GM13977 (cell line): ENCODE measurements around the gene AGAP1.

Experiments used
- DNase-seq: peaks from one replicate; pipeline ENCODE4 v3.0.0; 2012; ENCODE audit warnings: low spot score
- in situ Hi-C: fragments of 300-500 bp; cut with MboI; formaldehyde crosslinking; loops from one replicate; pipeline ENCODE4 v1.12.0; 2022; ENCODE audit warnings: low sequenced_read_pairs, low pct_unique_long_range_greater_than_20kb, mixed read lengths, inconsistent platforms; ENCODE audit not compliant: unreplicated experiment
- TF ChIP-seq, protein P1 (sequence below): IDR thresholded peaks from 2 replicates; pipeline ENCODE4 v1.5.1; 2012; ENCODE audit warnings: mild to moderate bottlenecking, control low read depth; ENCODE audit not compliant: insufficient read depth; ENCODE audit errors: extremely low read depth, missing control alignments

Gene AGAP1

DNA sequence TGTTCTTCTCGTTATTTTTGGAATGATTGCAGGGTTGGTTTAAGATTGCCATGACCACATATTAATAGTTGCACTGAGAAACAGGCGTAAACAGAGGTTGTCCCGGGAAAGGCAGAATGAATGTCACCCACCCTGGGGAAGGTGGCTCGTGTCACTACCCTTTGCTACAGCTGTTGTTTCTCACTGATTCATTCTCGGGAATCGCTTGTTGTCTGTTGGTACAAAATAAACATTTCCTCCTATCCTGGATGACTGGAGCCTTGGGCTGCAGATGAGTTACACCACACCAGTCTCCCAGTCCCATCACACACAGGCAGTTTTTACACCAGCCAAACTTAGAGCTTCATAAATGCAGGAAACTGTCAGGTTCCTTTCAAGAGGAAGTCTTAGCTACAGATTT, 457.6 kb downstream of the AGAP1 start:
- TF ChIP-seq, protein P1, sequence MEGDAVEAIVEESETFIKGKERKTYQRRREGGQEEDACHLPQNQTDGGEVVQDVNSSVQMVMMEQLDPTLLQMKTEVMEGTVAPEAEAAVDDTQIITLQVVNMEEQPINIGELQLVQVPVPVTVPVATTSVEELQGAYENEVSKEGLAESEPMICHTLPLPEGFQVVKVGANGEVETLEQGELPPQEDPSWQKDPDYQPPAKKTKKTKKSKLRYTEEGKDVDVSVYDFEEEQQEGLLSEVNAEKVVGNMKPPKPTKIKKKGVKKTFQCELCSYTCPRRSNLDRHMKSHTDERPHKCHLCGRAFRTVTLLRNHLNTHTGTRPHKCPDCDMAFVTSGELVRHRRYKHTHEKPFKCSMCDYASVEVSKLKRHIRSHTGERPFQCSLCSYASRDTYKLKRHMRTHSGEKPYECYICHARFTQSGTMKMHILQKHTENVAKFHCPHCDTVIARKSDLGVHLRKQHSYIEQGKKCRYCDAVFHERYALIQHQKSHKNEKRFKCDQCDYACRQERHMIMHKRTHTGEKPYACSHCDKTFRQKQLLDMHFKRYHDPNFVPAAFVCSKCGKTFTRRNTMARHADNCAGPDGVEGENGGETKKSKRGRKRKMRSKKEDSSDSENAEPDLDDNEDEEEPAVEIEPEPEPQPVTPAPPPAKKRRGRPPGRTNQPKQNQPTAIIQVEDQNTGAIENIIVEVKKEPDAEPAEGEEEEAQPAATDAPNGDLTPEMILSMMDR = no peak
- DNase-seq = no peak
- in situ Hi-C loops = no loop called here

- no peak for DNase-seq
- TF ChIP-seq, protein P1 = no peak
- in situ Hi-C loops = no loop called here
These were observed 458.1 kb downstream of the AGAP1 start for GRCh38 chr2:235951982-235952381.

DNA sequence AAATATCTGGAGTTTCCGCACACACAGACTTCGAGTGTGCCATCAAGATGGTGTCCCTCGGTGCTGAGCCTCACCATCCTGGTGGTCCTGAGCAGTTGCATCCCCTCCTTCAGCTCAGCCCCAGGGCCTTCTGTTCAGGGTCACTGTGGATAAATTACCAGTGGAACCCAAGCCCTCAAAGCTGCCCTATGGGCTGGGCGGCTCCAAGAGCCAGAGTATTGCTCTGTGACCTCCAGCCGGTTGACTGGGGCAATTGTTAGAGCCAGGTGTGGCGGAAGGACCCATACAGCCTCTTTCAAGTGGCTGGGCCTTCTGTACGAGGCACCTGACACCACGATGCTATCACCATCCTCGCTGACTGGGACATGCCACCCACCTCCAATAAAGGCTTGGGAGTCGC, 458.9 kb downstream of the AGAP1 start:
- TF ChIP-seq, protein P1 = no peak
- in situ Hi-C loops = no loop called here
- no peak for DNase-seq

DNA sequence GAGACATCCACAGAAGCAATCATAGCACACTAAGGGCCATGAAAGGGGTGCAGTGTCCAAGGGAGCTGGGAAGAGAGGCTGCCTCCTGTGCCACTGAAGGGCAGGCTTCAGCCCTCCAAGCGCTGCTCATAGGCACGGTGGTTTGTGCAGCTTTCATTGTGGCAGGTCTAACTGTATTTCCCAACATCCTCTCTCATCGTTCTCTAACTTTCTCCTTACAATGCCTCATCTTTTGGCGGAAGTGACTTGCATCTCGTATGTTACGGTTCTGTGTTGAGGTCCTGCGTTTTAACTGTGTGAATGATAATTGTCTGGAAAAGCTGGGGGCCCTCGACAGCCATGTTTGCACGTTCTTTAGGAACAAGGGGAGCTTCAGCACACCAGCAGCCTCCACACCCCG, 460.4 kb downstream of the AGAP1 start:
- TF ChIP-seq, protein P1 = no peak
- DNase-seq = no peak
- in situ Hi-C loops = no loop called here

DNA sequence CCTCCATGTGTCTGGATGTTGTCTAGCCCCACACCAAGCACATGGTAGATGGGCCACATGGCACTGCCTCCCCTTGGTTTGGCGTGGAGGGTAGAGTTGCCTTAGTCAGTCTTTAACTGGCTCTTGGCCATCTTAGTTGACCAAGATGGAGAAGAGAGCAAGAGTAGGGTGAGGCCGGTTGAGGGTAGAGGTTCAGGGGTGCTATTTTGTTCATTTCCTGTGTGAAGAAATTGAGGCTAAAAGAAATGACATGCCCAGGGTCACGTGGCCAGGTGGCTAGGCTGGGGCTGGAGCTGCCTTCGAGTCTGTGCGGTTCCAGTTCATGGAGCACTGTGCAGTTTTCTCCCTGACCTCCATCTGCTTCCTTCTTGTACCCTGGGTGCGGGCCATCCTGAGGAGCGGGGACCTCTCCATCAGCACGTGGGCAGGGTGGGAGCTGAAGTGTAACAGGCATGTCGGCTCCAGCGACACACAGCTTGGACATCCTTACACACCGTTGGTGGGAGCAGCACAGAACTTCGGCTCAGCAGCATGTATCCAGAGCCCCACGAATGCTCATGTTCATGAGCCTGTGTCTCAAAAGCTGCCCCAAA, 461.1 kb downstream of the AGAP1 start:
- in situ Hi-C loops = no loop called here
- DNase-seq = no peak
- TF ChIP-seq, protein P1 = no peak

GRCh38 chr2:235955664-235956063, 461.8 kb downstream of the AGAP1 start:
- in situ Hi-C loops = no loop called here
- no peak for DNase-seq
- TF ChIP-seq, protein P1 = no peak

- in situ Hi-C loops = no loop called here
- no peak for DNase-seq
- TF ChIP-seq, protein P1 = no peak
These were observed 462.6 kb downstream of the AGAP1 start for GRCh38 chr2:235956281-235956970.
